Measurements from ENCODE around the gene NEK11.
A peak's percentile ranks its signal among the peaks of the same experiment; 100 is the strongest.
"Not testable (repeated sequence)": the region's sequence is repeated elsewhere in the genome, so short reads cannot be mapped to it uniquely, and the experiment has no call there.

NEK11 gene

DNA sequence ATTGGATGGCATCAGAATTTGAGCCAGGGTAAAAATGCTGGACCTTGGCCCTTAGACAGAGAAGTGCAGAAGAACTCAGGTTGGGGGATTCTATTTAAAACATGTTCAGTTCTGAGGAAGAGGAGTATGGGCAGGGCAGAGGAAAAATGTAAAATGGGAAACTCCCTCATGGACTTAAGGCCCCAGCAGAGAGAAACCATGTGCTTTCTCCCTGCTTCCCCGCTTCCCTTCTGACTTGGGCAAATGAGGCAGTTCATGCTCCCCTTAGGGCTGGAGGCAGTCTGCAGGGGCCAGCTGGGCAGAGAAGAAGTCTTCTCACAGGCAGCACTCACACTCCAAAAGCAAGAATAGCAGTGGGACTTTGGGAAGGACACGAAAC, 345.0 kb downstream of the NEK11 start:
- ATAC-seq (replicated peaks; ENCODE audit: extremely low read depth, poor library complexity, severe bottlenecking) (no peak), DNase-seq (ENCODE audit: low spot score in 2 of 2) (no peak)
- peaks cover 2% of the 10 kb centered on the region for H3K36me3 Mint-ChIP-seq (ENCODE audit: insufficient read depth)
- no peak overlapping the region for H3K27ac Mint-ChIP-seq (ENCODE audit: low read depth)
- peaks cover 6% of the 10 kb centered on the region for H3K4me1 Mint-ChIP-seq
- H3K27me3 Mint-ChIP-seq, result no peaks in the 10 kb centered on the region
- no peaks in the 10 kb centered on the region for H3K9me3 Mint-ChIP-seq
- no peak overlapping the region for H3K4me3 Mint-ChIP-seq

DNA sequence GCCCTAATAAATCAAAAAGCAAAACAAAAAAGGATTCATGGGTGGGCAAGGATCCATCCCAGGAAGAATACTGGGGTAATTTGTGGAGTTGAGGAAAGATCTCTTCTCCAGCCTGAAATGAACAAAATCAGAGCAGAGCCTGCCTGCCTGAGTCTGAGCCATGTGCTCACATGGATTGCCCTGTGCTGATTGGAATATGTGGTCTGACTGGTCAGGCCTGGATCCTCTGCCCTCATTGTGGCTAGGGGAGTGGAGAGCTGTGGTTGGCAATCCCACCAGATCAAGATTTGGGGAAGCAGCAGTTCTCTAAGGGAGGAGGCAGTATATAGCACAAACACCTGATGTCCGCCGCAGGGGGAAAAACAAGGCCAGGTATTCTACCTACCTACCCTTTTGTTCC, 348.1 kb downstream of the NEK11 start:
- Mint-ChIP-seq H3K9me3 (no peaks in the 10 kb centered on the region), H3K27me3 (no peaks in the 10 kb centered on the region), H3K4me3 (no peak overlapping the region), H3K36me3 (ENCODE audit: insufficient read depth) (peaks cover 2% of the 10 kb centered on the region), H3K4me1 (peaks cover 6% of the 10 kb centered on the region), H3K27ac (ENCODE audit: low read depth) (no peak overlapping the region)
- ATAC-seq (replicated peaks; ENCODE audit: extremely low read depth, poor library complexity, severe bottlenecking), result no peak
- no peak for DNase-seq (ENCODE audit: low spot score in 2 of 2)

DNA sequence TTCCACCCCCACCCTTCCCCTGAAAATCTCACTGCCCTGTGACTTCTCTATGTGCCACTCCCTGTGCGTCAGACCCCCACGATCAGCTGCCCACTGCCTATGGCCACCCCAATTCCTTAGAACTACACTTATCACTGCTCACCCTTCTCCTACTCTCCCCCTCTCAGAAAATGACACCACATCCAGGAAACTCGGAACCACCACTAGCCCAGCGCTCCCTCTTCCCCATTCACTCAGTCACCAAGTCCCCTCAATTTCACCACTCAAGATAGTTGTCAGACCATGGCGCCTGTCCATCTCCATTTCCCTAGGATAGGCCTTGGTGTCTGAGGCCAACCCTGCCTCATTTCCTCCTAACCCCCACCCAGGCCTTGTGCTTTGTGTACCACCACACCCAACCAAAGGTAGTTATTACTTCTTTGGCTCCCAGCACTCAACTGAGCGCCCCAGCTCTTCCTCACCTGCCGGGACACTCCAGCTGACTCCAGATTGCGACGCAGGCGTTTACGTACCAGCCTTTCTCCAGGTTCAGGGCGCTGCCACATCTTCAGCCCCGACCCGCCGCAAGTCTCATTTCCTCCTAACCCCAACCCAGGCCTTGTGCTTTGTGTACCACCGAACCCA, 354.3 kb downstream of the NEK11 start:
- H3K27me3 Mint-ChIP-seq; ATAC-seq (replicated peaks; ENCODE audit: extremely low read depth, poor library complexity, severe bottlenecking); H3K9me3 Mint-ChIP-seq; DNase-seq (ENCODE audit: low spot score in 2 of 2); H3K36me3 Mint-ChIP-seq (ENCODE audit: insufficient read depth): not testable (repeated sequence)
- peak overlapping the region; percentile 97 for H3K27ac Mint-ChIP-seq (ENCODE audit: low read depth)
- H3K4me3 Mint-ChIP-seq, result peak overlapping the region; percentile 96
- peaks cover 27% of the 10 kb centered on the region for H3K4me1 Mint-ChIP-seq

DNA sequence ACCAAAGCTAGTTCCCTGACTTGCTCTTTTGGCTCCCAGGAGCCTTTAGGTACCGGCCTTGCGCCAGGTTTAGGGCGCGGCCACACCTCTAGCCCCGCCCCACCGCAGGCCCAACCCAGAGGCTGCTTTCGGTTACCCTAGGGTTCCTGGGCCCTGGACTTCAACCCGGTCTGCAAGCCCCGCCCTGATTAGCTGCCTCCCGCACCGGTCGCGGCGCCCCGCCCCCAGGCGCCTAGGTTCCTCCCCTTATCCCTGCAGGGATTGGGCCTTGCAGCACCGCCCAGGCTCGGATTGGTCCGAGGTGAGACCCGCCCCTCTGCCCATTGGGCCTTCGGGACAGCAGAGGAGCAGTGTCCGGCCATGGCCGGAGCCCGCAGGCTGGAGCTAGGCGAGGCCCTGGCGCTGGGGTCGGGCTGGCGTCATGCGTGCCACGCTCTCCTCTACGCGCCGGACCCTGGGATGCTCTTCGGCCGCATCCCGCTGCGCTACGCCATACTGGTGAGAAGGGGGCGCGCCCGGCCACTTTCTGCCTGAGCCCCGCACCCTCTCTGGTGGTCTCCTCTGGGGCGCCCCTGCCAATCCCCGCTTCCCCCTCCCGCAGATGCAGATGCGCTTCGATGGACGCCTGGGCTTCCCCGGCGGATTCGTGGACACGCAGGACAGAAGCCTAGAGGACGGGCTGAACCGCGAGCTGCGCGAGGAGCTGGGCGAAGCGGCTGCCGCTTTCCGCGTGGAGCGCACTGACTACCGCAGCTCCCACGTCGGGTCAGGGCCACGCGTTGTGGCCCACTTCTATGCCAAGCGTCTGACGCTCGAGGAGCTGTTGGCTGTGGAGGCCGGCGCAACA, 355.0 kb downstream of the NEK11 start, which contains the start of gene NUDT16:
NUDT16 (plus strand) TSS at position 330 of the 847 bp plus-strand sequence; CDS start at position 361, 31 bp downstream.
- Mint-ChIP-seq H3K4me1 (peaks cover 27% of the 10 kb centered on the region), H3K27me3 (no peaks in the 10 kb centered on the region), H3K36me3 (ENCODE audit: insufficient read depth) (peaks cover 4% of the 10 kb centered on the region), H3K4me3 (peak within 1 kb of the TSS; percentile 96), H3K9me3 (no peaks in the 10 kb centered on the region), H3K27ac (ENCODE audit: low read depth) (peak within 1 kb of the TSS; percentile 97)
- peak; percentile 98 for ATAC-seq (replicated peaks; ENCODE audit: extremely low read depth, poor library complexity, severe bottlenecking)
- DNase-seq (ENCODE audit: low spot score in 2 of 2), result peak; percentile 92

DNA sequence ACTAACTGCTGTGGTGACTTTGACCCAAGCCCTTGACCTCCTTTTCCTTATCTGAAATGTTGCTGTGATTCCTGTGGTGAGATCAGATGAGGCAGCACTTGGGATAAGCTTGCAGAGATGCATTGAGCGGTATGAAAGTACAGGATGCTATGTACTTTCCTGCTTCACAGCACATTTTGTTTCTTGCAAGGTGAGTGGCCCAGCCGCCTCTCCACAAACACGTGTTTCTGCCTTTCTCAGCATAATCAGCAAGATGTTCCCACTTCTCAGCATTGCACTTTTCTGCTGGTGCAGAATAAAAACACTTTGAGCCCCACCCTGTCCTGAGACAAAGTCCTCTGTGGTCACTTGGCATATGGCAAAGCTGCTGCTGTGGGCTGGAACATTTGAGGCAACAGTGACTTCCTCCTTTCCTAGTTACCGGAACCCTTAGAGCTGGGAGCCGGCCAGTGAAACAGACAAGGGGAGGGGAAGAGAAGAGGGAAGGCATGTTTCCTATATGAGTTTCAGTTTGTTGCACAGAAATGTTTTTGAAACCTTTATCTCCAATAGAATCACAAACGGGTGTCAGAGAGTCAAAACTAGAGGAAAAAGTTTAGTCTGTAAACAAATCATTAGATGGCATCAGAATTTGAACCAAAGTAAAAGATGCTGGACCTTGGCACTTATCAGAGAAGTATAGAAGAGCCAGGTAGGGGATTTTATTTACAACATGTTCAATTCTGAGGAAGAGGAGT, 359.9 kb downstream of the NEK11 start:
- Mint-ChIP-seq H3K4me1 (peaks cover 16% of the 10 kb centered on the region), H3K27ac (ENCODE audit: low read depth) (no peak overlapping the region), H3K36me3 (ENCODE audit: insufficient read depth) (peaks cover 2% of the 10 kb centered on the region), H3K4me3 (no peak overlapping the region), H3K9me3 (no peaks in the 10 kb centered on the region), H3K27me3 (no peaks in the 10 kb centered on the region)
- no peak for DNase-seq (ENCODE audit: low spot score in 2 of 2)
- ATAC-seq (replicated peaks; ENCODE audit: extremely low read depth, poor library complexity, severe bottlenecking), result no peak

DNA sequence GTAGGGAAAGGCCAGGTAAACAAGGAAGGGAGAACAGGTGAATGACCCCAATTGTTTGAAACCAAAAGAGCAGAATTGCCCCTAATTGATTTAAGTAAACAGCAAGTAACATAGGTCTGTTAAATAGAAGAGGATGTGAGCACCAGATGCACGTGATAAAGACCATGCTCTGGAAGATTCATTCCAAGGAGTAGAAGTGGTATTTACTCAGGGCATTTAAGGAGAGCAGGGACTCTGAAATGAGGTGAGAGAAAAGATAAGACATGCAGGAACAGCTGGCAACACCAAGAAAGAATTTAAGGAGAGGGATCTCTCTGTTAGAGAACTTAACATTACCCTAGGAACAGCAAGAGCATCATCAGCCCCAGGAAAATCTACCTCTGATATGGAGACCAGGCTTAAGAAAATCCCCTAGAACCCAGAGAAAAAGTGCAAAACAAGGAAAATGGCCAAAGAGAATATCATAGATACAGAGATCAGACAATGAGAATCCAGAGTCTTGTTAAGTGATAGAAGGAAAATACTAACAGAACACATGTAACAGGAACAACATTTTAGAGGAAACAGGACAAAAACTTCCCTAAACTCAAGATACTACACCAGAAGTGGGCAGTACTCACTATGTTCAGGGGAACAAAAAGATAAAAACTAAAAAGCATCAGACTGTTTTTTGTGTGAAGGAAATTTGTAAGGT, 361.3 kb downstream of the NEK11 start:
- Mint-ChIP-seq H3K27me3 (no peaks in the 10 kb centered on the region), H3K4me1 (peaks cover 8% of the 10 kb centered on the region), H3K36me3 (ENCODE audit: insufficient read depth) (peaks cover 2% of the 10 kb centered on the region), H3K4me3 (no peak overlapping the region), H3K27ac (ENCODE audit: low read depth) (no peak overlapping the region), H3K9me3 (no peaks in the 10 kb centered on the region)
- no peak for ATAC-seq (replicated peaks; ENCODE audit: extremely low read depth, poor library complexity, severe bottlenecking)
- DNase-seq (ENCODE audit: low spot score in 2 of 2), result no peak

DNA sequence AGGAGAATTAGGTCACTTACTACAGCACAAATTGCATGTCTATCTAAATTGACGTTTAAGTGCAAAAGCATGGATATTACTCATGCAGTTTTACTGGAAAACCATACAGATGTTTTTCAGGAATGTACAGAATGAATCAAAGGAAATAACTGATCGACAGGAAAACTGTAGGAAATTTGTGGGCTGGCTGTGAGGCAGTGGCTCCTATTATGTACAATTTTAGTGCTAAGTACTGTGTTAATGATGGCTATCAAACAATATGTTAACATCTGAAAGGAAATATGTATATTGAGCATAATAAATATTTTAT, 361.8 kb downstream of the NEK11 start:
- no peak overlapping the region for H3K4me3 Mint-ChIP-seq
- no peaks in the 10 kb centered on the region for H3K9me3 Mint-ChIP-seq
- no peaks in the 10 kb centered on the region for H3K27me3 Mint-ChIP-seq
- peaks cover 2% of the 10 kb centered on the region for H3K36me3 Mint-ChIP-seq (ENCODE audit: insufficient read depth)
- DNase-seq (ENCODE audit: low spot score in 2 of 2), result no peak
- H3K4me1 Mint-ChIP-seq, result peaks cover 8% of the 10 kb centered on the region
- no peak overlapping the region for H3K27ac Mint-ChIP-seq (ENCODE audit: low read depth)
- ATAC-seq (replicated peaks; ENCODE audit: extremely low read depth, poor library complexity, severe bottlenecking), result no peak

DNA sequence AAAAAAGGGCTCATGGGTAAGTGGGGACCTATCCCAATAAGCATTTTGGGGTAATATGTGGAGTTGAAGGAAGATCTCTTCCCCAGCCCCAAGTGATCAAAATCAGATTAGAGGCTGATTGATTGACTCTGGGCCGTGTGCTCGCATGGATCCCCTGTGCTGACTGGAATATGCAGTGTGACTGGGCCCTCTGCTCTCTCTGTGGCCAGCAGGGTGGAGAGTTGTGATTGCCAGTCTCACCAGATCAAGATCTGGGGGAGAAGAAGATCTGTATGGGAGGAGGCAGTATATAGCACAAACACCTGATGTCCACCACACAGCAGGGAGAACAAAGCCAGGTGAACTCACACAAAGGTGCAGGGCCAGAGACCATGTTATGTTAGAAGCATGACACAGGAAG, 363.7 kb downstream of the NEK11 start:
- Mint-ChIP-seq H3K27ac (ENCODE audit: low read depth) (no peak overlapping the region), H3K4me1 (no peaks in the 10 kb centered on the region), H3K36me3 (ENCODE audit: insufficient read depth) (no peaks in the 10 kb centered on the region), H3K4me3 (no peak overlapping the region), H3K9me3 (no peaks in the 10 kb centered on the region), H3K27me3 (no peaks in the 10 kb centered on the region)
- ATAC-seq (replicated peaks; ENCODE audit: extremely low read depth, poor library complexity, severe bottlenecking), result no peak
- no peak for DNase-seq (ENCODE audit: low spot score in 2 of 2)

DNA sequence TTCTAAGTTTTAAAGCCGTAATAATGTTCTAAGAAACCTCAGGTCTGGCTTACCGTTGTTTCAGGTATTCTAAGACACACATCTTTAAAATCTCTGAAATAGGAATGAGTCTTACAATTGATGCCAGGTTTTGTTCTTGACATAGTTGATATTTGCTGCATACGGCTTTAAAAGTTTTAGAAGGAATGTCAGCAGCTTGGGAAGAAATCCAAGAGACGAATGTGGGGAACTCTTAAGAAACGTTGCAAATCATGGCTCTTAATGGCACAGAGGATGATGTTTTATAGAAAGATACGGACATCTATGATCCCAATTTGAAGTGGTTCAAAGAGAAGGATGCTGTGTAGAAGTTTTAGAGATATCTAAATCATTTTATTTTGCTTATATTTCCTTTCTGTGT, 366.4 kb downstream of the NEK11 start:
- Mint-ChIP-seq H3K36me3 (ENCODE audit: insufficient read depth) (no peaks in the 10 kb centered on the region), H3K4me3 (no peak overlapping the region), H3K27me3 (no peaks in the 10 kb centered on the region), H3K4me1 (no peaks in the 10 kb centered on the region), H3K27ac (ENCODE audit: low read depth) (no peak overlapping the region), H3K9me3 (no peaks in the 10 kb centered on the region)
- DNase-seq (ENCODE audit: low spot score in 2 of 2) (no peak), ATAC-seq (replicated peaks; ENCODE audit: extremely low read depth, poor library complexity, severe bottlenecking) (no peak)

DNA sequence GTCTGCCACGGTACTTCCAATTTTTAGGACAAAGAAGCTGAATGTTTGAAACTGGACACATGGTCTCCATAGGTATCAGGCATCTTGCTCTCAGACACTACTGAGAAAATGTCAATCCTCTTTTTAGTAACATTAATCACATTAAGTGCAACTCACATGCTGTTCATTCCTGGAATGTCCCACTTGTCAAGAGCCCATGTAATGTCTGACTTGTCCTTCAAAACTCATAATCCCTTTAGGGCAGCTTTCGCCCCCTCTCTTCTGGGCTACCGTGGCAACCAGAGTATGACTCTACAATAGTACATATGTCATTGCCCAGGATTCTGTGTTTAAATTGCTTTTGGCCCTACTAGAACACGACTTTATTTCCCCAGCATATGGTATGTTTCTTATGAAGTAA, 367.2 kb downstream of the NEK11 start:
- ATAC-seq (replicated peaks; ENCODE audit: extremely low read depth, poor library complexity, severe bottlenecking) (no peak), DNase-seq (ENCODE audit: low spot score in 2 of 2) (no peak)
- no peaks in the 10 kb centered on the region for H3K4me1 Mint-ChIP-seq
- no peaks in the 10 kb centered on the region for H3K27me3 Mint-ChIP-seq
- H3K36me3 Mint-ChIP-seq (ENCODE audit: insufficient read depth), result no peaks in the 10 kb centered on the region
- no peak overlapping the region for H3K4me3 Mint-ChIP-seq
- no peaks in the 10 kb centered on the region for H3K9me3 Mint-ChIP-seq
- H3K27ac Mint-ChIP-seq (ENCODE audit: low read depth), result no peak overlapping the region

DNA sequence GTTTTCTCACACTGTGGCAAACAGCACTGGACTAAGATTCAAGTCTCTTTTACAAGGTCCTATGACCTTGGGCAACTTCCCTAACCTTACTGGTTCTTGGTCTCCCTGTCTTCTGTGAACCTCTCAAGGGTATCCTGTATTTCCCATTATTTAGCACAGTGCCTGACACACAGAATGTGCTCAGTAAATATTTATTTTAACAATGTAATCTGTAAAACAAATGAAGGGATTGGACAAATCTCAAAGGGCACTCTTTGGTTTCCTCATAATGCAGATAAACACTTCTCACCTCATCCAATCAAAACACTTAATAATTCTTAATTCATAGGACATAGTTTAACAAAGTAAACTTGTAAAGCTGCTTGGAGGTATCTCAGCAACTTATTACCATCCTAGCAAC, 367.7 kb downstream of the NEK11 start:
- Mint-ChIP-seq H3K4me3 (no peak overlapping the region), H3K36me3 (ENCODE audit: insufficient read depth) (no peaks in the 10 kb centered on the region), H3K27me3 (no peaks in the 10 kb centered on the region), H3K27ac (ENCODE audit: low read depth) (no peak overlapping the region), H3K9me3 (no peaks in the 10 kb centered on the region), H3K4me1 (no peaks in the 10 kb centered on the region)
- no peak for DNase-seq (ENCODE audit: low spot score in 2 of 2)
- ATAC-seq (replicated peaks; ENCODE audit: extremely low read depth, poor library complexity, severe bottlenecking), result no peak

DNA sequence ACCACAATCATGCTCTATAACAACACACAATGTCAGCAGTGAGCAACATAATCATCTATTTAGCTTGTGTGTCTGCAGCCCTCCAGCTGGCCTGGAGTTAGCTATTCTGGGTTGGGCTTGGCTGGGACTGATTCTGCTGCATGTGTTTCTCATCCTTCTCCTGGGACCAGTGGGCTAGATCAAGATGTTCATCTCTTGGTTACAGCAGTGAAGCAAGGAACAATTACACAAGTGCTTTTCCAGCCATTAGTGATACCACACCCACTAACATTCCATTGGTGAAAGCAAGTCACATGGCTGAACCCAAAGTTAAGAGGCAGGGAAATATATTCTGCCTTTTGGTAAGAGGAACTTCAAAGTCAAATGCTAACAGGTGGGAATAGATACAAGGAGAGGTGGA, 369.5 kb downstream of the NEK11 start:
- Mint-ChIP-seq H3K27me3 (no peaks in the 10 kb centered on the region), H3K4me3 (no peak overlapping the region), H3K9me3 (no peaks in the 10 kb centered on the region), H3K36me3 (ENCODE audit: insufficient read depth) (no peaks in the 10 kb centered on the region), H3K4me1 (no peaks in the 10 kb centered on the region), H3K27ac (ENCODE audit: low read depth) (no peak overlapping the region)
- DNase-seq (ENCODE audit: low spot score in 2 of 2) (no peak), ATAC-seq (replicated peaks; ENCODE audit: extremely low read depth, poor library complexity, severe bottlenecking) (no peak)

Measured in central memory CD8-positive, alpha-beta T cell (primary cell).